Right atrium auricular region (tissue), 2 donors: ENCODE results near the gene PPME1. TPM values are rescaled to one million over a fixed set of nuclear protein-coding genes. Genes with fewer than 3 reads are reported as not detected.
A peak's percentile ranks its signal among the peaks of the same experiment; 100 is the strongest.

Experiments
- DNase-seq: peaks from one replicate; pipeline ENCODE4 v3.0.0-alpha.2; 2019; ENCODE audit warnings: low spot score
- H3K27ac ChIP-seq, 2 donors: fragments of 200-600 bp; sonication (generic); 1 replicate in 1 of 2; 2 replicates in 1 of 2; pipeline ENCODE4 v1.5.1; 2016 to 2019
- H3K27me3 ChIP-seq, 2 donors: fragments of 200-600 bp; sonication (generic); one replicate each; pipeline versions ENCODE4 v1.5.1 to v1.6.0; 2017 to 2019
- H3K36me3 ChIP-seq: fragments of 200-600 bp; sonication (generic); one replicate; pipeline ENCODE4 v1.5.1; 2016
- H3K4me1 ChIP-seq, 2 donors: fragments of 200-600 bp; sonication (generic); one replicate each; pipeline versions ENCODE4 v1.5.1 to v1.6.0; 2017 to 2019
- H3K4me3 ChIP-seq, 2 donors: fragments of 200-600 bp; sonication (generic); 1 replicate in 1 of 2; 2 replicates in 1 of 2; pipeline ENCODE4 v1.5.1; 2017 to 2019; ENCODE audit warnings: mild to moderate bottlenecking in 1 of 2, moderate library complexity in 1 of 2
- H3K9me3 ChIP-seq, 2 donors: fragments of 200-600 bp; sonication (generic); one replicate each; pipeline ENCODE4 v1.5.1; 2019
- CTCF ChIP-seq, 2 donors: fragments of 200-600 bp; sonication (generic); IDR thresholded peaks; one replicate each; pipeline ENCODE4 v1.5.1; 2019; ENCODE audit warnings: antibody characterized with exemption in 2 of 2
- total RNA-seq, 2 donors: library from RNA; depleted of rRNA; stranded (reverse); fragments of >200 nt; gene quantifications; one replicate each; pipeline ENCODE4 v1.1.0, GENCODE V29; 2016

Gene PPME1
- total RNA-seq, 2 donors from 2014 or later, result 30.1 to 35.0 TPM

GRCh38 chr11:74268456-74268855, 97.4 kb downstream of the PPME1 start:
- no peak for DNase-seq
- Histone ChIP-seq H3K27me3 (no peaks in the 10 kb centered on the region), H3K4me1 (no peaks in the 10 kb centered on the region), H3K27ac (no peak overlapping the region), H3K36me3 (no peaks in the 10 kb centered on the region), H3K4me3 (no peak overlapping the region), H3K9me3 (no peaks in the 10 kb centered on the region)
- TF ChIP-seq CTCF (IDR thresholded peaks at IDR 0.05), result no peak

GRCh38 chr11:74269161-74269811, 98.2 kb downstream of the PPME1 start:
- Histone ChIP-seq H3K27ac (no peak overlapping the region), H3K27me3 (no peaks in the 10 kb centered on the region), H3K9me3 (no peaks in the 10 kb centered on the region), H3K4me1 (no peaks in the 10 kb centered on the region), H3K36me3 (no peaks in the 10 kb centered on the region), H3K4me3 (no peak overlapping the region)
- DNase-seq, result no peak
- no peak for TF ChIP-seq CTCF (IDR thresholded peaks at IDR 0.05)

GRCh38 chr11:74272276-74272675, 101.2 kb downstream of the PPME1 start:
- Histone ChIP-seq H3K27me3 (no peaks in the 10 kb centered on the region), H3K27ac (no peak overlapping the region), H3K4me1 (no peaks in the 10 kb centered on the region), H3K4me3 (no peak overlapping the region), H3K9me3 (no peaks in the 10 kb centered on the region), H3K36me3 (no peaks in the 10 kb centered on the region)
- no peak for TF ChIP-seq CTCF (IDR thresholded peaks at IDR 0.05)
- DNase-seq, result no peak

GRCh38 chr11:74276581-74276980, 105.5 kb downstream of the PPME1 start:
- no peak for TF ChIP-seq CTCF (IDR thresholded peaks at IDR 0.05)
- H3K4me3 ChIP-seq, result no peak overlapping the region
- no peak for DNase-seq
- no peaks in the 10 kb centered on the region for H3K27me3 ChIP-seq
- H3K27ac ChIP-seq, result no peak overlapping the region
- no peaks in the 10 kb centered on the region for H3K9me3 ChIP-seq
- no peaks in the 10 kb centered on the region for H3K36me3 ChIP-seq
- peaks cover 0 to 11% of the 10 kb centered on the region in 2 donors for H3K4me1 ChIP-seq

- no peak for TF ChIP-seq CTCF (IDR thresholded peaks at IDR 0.05)
- no peaks in the 10 kb centered on the region for H3K27me3 ChIP-seq
- H3K36me3 ChIP-seq, result no peaks in the 10 kb centered on the region
- H3K27ac ChIP-seq, result no peak overlapping the region
- peaks cover 0 to 11% of the 10 kb centered on the region in 2 donors for H3K4me1 ChIP-seq
- DNase-seq, result no peak
- H3K4me3 ChIP-seq, result no peak overlapping the region
- no peaks in the 10 kb centered on the region for H3K9me3 ChIP-seq
Observed at GRCh38 chr11:74278103-74278502, 107.0 kb downstream of the PPME1 start.

GRCh38 chr11:74278721-74279161, 107.7 kb downstream of the PPME1 start:
- DNase-seq, result peak; percentile 84
- Histone ChIP-seq H3K9me3 (no peaks in the 10 kb centered on the region), H3K27me3 (no peaks in the 10 kb centered on the region), H3K4me1 (peaks cover 0 to 11% of the 10 kb centered on the region in 2 donors), H3K4me3 (no peak overlapping the region), H3K36me3 (no peaks in the 10 kb centered on the region), H3K27ac (peak overlapping the region; percentile 21 to 32)
- TF ChIP-seq CTCF (IDR thresholded peaks at IDR 0.05), result no peak
